Retinal pigment epithelial cell (primary cell): ENCODE measurements around the gene COMT.

ENCODE experiments used
- DNase-seq: peaks from one replicate; pipeline ENCODE4 v3.0.0-alpha.2; 2010; ENCODE audit warnings: low read depth
- H3K4me3 ChIP-seq: 2 replicates; pipeline ENCODE4 v1.5.1; 2011; ENCODE audit warnings: mild to moderate bottlenecking, low read length, control low read depth, moderate library complexity
- TF ChIP-seq, protein P1 (sequence below): conservative IDR thresholded peaks from 2 replicates; pipeline ENCODE4 v1.5.1; 2011; ENCODE audit warnings: low read depth, low read length, control low read depth, inconsistent platforms

The COMT gene

DNA sequence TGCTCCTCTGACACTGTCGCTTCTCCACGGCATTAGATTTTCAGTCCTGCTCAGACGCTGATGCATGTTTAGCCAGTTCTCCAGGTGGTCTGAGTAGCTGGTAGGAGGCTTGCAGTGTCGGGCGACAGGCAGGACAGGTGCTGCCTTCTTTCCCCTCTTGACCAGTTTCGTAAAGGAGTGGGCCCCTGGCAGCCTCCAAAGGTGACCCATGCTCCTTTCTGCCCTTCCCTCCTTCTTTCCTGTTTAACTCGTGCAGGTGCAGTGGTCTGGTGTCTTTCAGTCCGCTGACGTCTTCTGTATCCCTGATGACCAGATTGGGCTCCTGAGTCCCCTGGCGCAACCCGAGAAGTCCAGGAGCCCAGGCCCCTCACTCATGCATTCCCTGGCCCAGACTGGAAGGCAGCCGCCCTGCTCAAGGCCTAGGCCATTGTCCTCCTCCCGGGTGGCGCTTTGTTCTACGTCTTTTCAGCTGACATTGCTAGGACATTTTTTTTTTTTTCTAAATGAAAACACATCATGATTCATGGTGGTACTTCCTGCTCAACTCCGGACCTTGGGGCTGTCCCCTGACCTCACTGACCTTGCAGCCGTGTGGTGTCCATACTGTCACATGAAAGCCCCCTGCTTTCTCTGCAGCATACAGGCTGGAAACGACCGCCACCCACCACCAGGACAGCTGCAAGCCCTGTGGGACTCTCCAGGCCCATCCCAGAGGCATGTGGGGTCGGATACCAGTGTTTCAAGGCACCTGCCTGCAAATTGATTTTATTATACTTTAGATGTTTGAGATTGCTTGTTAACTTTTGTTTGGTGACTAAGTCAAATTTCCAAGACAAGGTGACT, 25.6 kb downstream of the COMT start:
- no peak for DNase-seq
- no peak overlapping the region for H3K4me3 ChIP-seq
- TF ChIP-seq, protein P1, sequence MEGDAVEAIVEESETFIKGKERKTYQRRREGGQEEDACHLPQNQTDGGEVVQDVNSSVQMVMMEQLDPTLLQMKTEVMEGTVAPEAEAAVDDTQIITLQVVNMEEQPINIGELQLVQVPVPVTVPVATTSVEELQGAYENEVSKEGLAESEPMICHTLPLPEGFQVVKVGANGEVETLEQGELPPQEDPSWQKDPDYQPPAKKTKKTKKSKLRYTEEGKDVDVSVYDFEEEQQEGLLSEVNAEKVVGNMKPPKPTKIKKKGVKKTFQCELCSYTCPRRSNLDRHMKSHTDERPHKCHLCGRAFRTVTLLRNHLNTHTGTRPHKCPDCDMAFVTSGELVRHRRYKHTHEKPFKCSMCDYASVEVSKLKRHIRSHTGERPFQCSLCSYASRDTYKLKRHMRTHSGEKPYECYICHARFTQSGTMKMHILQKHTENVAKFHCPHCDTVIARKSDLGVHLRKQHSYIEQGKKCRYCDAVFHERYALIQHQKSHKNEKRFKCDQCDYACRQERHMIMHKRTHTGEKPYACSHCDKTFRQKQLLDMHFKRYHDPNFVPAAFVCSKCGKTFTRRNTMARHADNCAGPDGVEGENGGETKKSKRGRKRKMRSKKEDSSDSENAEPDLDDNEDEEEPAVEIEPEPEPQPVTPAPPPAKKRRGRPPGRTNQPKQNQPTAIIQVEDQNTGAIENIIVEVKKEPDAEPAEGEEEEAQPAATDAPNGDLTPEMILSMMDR = no peak

DNA sequence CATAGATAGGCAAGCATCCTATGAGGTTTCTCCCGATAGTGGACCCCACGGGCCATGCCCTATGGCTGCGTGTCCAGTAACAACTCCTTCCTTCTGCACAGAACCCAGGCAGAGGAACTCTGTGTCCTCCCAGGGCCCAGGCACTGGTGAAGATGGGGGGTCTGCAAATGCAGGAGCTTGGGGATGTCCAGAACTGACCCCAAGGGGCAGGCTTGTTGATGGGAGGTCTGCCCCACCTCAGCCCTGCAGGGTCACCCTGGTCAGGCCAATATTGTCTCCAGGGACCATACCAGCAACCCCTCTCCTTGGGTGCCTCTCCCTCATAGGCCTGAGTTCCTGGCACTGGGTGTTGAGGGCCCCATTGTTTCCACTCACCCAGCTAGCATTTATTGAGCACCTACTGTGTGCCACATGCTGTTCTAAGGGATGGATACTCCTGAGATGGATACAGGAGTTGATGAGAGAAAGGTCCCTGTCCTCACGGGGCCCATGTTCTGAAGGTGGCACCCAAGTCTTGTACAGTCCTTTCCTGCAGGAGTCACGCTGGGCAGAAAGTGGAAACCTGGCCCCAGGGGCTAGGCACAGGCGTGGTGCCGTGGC, 26.4 kb downstream of the COMT start:
- H3K4me3 ChIP-seq = no peak overlapping the region
- DNase-seq = no peak
- TF ChIP-seq, protein P1 = no peak

DNA sequence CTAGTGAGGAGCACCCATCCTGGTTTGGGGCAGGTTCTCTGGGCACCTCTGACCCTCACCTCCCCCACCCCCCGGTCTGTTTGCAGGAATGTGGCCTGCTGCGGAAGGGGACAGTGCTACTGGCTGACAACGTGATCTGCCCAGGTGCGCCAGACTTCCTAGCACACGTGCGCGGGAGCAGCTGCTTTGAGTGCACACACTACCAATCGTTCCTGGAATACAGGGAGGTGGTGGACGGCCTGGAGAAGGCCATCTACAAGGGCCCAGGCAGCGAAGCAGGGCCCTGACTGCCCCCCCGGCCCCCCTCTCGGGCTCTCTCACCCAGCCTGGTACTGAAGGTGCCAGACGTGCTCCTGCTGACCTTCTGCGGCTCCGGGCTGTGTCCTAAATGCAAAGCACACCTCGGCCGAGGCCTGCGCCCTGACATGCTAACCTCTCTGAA, 26.9 kb downstream of the COMT start:
- no peak overlapping the region for H3K4me3 ChIP-seq
- TF ChIP-seq, protein P1 = no peak
- DNase-seq = no peak

DNA sequence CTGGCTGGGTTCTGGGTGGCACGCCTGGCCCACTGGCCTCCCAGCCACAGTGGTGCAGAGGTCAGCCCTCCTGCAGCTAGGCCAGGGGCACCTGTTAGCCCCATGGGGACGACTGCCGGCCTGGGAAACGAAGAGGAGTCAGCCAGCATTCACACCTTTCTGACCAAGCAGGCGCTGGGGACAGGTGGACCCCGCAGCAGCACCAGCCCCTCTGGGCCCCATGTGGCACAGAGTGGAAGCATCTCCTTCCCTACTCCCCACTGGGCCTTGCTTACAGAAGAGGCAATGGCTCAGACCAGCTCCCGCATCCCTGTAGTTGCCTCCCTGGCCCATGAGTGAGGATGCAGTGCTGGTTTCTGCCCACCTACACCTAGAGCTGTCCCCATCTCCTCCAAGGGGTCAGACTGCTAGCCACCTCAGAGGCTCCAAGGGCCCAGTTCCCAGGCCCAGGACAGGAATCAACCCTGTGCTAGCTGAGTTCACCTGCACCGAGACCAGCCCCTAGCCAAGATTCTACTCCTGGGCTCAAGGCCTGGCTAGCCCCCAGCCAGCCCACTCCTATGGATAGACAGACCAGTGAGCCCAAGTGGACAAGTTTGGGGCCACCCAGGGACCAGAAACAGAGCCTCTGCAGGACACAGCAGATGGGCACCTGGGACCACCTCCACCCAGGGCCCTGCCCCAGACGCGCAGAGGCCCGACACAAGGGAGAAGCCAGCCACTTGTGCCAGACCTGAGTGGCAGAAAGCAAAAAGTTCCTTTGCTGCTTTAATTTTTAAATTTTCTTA, 27.8 kb downstream of the COMT start:
- TF ChIP-seq, protein P1 = no peak
- no peak for DNase-seq
- no peak overlapping the region for H3K4me3 ChIP-seq

DNA sequence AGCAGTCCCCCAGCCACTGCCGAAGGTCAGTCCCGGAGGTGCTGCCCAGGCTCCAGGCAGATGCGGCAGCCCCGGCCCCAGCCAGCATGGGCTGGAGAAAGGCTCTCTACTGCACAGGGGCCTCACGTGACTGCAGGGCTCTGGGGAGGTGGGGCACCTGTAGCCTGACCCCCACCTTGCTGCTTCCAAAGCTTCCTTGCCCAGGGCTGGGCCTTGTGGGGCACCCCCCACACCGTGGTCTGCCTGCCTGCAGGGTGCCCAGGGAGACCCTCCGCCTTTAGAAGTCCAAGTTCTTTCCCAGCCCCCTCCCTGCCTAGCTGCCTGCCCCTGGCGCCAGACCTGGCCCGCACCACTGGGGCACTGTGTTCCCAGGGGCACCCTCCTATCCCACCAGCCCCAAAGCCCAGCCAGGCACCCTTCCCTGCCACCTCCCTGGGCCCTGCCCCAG, 28.5 kb downstream of the COMT start:
- TF ChIP-seq, protein P1 = no peak
- no peak overlapping the region for H3K4me3 ChIP-seq
- DNase-seq = no peak

DNA sequence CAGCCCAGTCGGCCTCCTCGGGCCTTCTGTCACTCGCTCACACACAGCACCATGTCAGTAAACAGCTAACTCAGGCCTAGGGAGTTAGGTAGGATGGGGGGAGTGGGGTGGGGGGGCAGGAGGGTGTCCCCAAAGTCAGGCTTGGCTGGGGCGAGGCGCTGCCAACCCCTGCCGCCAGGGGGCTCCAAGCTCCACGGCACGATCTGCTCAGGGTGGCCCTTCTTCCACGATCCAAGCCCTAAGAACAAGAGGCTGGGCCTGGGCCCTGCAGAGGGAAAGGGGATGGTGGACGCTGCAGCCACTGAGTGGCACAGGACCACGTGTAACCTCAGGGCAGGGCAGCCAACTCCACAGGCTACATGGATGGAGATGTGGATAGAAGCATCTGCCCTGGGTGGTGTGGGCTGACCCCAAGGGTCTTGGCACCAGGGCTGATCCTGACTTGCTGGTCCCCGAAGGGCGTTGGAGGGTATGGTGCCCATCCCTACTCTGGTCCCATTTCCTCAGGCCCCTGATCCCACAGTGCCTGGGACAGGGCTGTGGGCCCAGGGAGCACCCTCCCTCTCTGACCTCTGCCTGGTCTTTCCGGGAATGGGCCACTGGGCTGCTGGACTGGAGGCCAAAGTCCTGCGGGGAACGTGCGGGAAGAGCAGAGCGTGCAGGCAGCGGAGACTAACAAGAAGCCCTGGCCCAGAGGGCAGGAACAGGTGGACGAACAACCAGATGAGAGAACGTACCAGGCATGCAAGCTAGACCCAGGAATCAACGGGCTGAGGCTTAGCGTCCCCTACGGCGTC, 29.1 kb downstream of the COMT start:
- no peak overlapping the region for H3K4me3 ChIP-seq
- no peak for DNase-seq
- TF ChIP-seq, protein P1 = peak; percentile 89
